HUES48 (cell line): Measurements from ENCODE around the gene CSAD.
"Not testable (repeated sequence)": the region's sequence is repeated elsewhere in the genome, so short reads cannot be mapped to it uniquely, and the experiment has no call there.

Experiments used
- H3K27ac ChIP-seq: one replicate; pipeline ENCODE4 v1.7.0; 2013; ENCODE audit warnings: low read depth, low read length, inconsistent platforms
- H3K27me3 ChIP-seq: 2 replicates; pipeline ENCODE4 v1.6.1; 2013; ENCODE audit warnings: mild to moderate bottlenecking, low read length; ENCODE audit not compliant: control insufficient read depth, insufficient read depth
- H3K36me3 ChIP-seq: 2 replicates; pipeline ENCODE4 v1.6.1; 2013; ENCODE audit warnings: low read length; ENCODE audit not compliant: control insufficient read depth, insufficient read depth
- H3K4me1 ChIP-seq: 2 replicates; pipeline ENCODE4 v1.6.1; 2013; ENCODE audit warnings: mild to moderate bottlenecking, low read length; ENCODE audit not compliant: control insufficient read depth, insufficient read depth
- H3K4me3 ChIP-seq: 2 replicates; pipeline ENCODE4 v1.5.1; 2013; ENCODE audit warnings: mild to moderate bottlenecking, low read depth, low read length
- H3K9ac ChIP-seq: 2 replicates; pipeline ENCODE4 v1.6.1; 2013; ENCODE audit warnings: mild to moderate bottlenecking, low read depth, low read length, moderate library complexity
- H3K9me3 ChIP-seq: 2 replicates; pipeline ENCODE4 v1.6.1; 2013; ENCODE audit warnings: low read length; ENCODE audit not compliant: control insufficient read depth, insufficient read depth

CSAD gene

DNA sequence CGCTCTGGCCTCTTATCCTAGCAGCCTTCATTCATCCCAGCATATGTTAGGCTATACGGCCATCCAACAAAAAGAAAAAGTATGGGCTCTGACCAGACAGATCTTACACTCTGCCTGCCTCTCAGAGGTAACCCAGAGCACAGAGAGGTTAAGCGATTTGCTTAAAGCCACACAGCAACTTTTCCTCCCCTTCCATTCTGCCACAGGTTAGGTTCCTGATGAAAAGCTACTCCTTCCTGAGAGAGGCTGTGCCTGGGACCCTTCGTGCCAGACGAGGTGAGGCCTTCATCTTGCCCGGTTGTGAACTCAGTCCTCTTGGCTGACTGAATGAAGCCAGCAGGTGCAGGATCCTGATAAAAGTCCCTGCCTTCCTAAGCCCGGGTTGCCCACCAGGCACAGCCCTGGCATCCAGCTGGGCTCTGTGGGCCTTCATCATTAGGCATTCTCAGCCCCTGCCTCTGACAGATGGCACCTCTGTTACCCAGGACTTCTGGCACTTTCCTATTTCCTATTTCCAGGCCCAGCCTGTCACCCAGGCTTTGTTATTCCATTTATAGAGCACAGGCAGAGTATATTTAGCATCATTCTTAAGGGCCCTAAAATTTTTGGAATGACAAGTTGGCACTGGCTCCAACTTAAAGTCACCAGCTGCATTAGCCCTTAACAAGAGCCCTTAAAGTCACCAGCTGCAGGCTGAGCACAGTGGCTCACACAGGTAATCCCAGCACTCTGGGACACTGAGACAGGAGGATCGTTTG lies 64.7 kb downstream of the CSAD start:
- Histone ChIP-seq H3K36me3 (no peaks in the 10 kb centered on the region), H3K9ac (no peak overlapping the region), H3K27ac (no peak overlapping the region), H3K4me3 (no peak overlapping the region), H3K27me3 (no peaks in the 10 kb centered on the region), H3K9me3 (no peaks in the 10 kb centered on the region), H3K4me1 (no peaks in the 10 kb centered on the region)

DNA sequence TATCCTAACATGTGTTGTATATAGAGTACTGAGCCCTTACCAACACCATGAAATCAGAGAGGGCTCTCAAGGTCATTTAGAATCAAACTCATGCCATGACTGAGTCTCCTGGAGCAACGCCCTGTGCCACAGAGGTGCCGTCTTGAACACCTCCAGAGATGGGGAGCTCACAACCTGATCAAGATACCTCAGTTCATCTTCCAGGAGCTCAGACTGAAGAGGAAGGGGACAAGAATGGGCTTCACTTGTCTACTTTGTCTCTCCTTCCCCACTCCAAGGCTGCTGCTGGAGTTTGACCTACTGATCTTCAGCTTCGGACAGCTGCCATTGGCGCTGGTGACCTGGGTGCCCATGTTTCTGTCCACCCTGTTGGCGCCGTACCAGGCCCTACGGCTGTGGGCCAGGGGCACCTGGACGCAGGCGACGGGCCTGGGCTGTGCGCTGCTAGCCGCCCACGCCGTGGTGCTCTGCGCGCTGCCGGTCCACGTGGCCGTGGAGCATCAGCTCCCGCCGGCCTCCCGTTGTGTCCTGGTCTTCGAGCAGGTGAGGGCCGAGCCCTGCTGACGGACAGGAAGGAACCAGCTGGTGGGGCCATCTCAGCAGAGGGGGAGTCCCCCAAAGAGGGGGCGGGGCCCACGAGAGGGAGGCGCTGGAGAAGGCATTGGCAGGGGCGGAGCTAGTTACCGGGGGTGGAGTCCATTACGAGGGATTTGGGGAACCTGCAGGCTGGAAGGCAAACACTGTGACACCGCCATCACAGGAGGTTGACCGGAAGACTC lies 65.4 kb downstream of the CSAD start:
- Histone ChIP-seq H3K27me3 (no peaks in the 10 kb centered on the region), H3K9me3 (0 out of 2 replicates have a peak, but pooled peaks cover 3% of the 10 kb centered on the region), H3K36me3 (no peaks in the 10 kb centered on the region), H3K4me3 (no peak overlapping the region), H3K27ac (no peak overlapping the region), H3K9ac (no peak overlapping the region), H3K4me1 (no peaks in the 10 kb centered on the region)

DNA sequence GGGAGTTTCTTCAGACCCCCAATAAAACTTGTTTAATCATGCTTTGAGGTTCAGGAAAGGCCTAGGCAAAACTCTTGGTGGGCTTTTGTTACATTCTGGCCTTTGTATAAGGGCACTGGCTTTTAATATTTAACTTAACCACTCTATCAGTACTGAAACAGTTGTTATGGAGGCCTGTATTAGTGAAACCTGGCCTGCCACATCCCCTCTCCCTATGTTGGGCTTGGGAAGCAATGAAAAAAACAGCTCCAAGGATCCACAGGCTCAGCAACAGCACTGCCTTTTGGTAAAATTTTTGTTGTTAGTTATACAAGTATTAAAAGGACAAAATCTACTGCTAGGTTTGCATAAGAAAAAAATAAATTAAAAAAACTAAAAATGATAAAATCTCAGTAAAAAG lies 66.8 kb downstream of the CSAD start:
- no peaks in the 10 kb centered on the region for H3K36me3 ChIP-seq
- no peak overlapping the region for H3K9ac ChIP-seq
- H3K9me3 ChIP-seq, result peaks cover 6% of the 10 kb centered on the region; the same call in 1 of the 2 replicates
- H3K27me3 ChIP-seq, result no peaks in the 10 kb centered on the region
- H3K27ac ChIP-seq, result no peak overlapping the region
- H3K4me3 ChIP-seq, result no peak overlapping the region
- no peaks in the 10 kb centered on the region for H3K4me1 ChIP-seq

DNA sequence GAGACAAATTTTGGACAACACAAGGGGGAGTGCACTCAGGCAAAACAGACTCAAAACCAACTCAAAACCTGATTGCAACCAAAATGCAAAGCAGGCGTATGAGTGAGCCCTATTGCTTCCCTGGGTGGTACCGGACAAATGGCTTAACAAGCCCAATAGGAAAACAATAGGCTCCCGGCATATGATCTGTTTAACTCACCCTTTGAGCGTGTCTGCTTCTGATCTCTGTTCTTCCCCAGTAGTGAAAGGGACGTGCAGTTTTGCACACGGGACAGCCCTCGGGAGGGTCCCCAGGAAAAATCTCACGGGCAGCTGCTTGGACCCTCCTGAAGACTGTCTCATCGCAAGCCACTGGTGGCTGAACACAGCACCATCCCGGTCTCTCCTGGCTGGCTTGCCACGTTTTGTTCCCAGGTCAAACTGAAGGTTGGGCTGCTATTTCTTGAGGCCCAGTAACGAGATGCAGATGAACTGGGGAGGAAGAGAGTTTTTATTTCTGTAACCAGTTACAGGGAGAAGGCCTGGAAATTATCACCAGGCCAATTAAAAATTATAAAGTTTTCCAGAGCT lies 67.5 kb downstream of the CSAD start:
- H3K9ac ChIP-seq, result no peak overlapping the region
- no peaks in the 10 kb centered on the region for H3K27me3 ChIP-seq
- H3K9me3 ChIP-seq, result peaks cover 6% of the 10 kb centered on the region; the same call in 1 of the 2 replicates
- no peak overlapping the region for H3K27ac ChIP-seq
- no peaks in the 10 kb centered on the region for H3K36me3 ChIP-seq
- H3K4me3 ChIP-seq, result no peak overlapping the region
- no peaks in the 10 kb centered on the region for H3K4me1 ChIP-seq

DNA sequence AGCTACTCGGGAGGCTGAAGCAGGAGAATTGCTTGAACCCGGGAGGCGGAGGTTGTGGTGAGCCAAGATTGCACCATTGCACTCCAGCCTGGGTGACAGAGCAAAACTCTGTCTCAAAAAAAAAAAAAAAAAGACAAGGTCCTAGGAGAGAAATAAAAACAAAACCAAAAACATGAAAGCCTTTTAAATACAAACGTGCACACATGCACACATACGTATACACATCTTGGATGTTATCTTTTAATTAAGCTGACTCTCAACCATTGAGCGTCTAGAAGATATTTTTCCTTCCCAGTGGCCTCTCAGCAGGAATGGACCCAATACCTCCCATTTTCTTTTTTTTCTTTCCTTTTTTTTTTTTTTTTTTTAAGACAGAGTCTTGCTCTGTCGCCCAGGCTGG lies 68.3 kb downstream of the CSAD start:
- not testable (repeated sequence) for H3K27ac ChIP-seq, H3K27me3 ChIP-seq, H3K4me1 ChIP-seq, H3K4me3 ChIP-seq, H3K9me3 ChIP-seq, H3K9ac ChIP-seq, H3K36me3 ChIP-seq
